ENCODE results near the gene DCBLD2. TPM values are rescaled to one million over a fixed set of nuclear protein-coding genes. Genes with fewer than 3 reads are reported as not detected.

The DCBLD2 gene
- total RNA-seq, 3 donors from 2014 or later: 9.6 to 34.8 (median 17.5) TPM

DNA sequence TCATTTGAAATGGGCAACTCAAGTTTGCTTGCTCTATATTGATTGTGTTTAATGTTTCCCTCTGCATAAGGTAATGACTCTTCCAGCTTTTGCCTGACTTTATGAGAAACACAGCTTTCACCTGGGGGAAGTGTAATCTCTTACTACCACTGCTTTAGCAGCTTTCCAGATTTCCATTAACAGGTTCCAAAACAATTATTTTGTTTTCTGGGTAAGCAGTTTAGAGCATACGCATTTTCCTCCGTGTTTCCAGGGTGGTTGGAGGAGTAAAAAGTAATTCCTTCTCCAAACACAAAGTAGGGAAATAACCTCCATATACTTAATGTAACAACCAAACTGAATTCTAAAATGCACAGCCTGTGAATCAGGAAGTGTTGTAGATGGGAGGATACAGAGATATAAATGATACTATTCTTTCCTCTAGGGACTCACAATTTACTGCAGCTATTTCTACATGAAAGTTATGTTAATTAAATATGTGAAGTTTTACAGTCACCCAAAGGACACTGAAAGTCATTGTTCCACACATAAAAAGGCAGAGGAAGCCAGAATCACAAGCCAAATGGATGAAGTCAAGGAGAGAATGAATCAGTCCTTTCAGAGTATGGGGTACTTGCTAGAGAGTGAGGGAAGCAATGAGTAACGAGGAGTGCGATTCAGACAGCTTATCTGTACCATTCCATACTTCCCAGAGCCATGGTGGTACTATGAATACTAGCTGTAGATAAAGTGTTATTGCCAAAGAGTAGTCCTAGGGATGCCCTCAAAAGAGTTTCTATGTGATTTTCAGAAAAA lies 121.8 kb downstream of the DCBLD2 start:
- TF ChIP-seq, protein P1, sequence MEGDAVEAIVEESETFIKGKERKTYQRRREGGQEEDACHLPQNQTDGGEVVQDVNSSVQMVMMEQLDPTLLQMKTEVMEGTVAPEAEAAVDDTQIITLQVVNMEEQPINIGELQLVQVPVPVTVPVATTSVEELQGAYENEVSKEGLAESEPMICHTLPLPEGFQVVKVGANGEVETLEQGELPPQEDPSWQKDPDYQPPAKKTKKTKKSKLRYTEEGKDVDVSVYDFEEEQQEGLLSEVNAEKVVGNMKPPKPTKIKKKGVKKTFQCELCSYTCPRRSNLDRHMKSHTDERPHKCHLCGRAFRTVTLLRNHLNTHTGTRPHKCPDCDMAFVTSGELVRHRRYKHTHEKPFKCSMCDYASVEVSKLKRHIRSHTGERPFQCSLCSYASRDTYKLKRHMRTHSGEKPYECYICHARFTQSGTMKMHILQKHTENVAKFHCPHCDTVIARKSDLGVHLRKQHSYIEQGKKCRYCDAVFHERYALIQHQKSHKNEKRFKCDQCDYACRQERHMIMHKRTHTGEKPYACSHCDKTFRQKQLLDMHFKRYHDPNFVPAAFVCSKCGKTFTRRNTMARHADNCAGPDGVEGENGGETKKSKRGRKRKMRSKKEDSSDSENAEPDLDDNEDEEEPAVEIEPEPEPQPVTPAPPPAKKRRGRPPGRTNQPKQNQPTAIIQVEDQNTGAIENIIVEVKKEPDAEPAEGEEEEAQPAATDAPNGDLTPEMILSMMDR (IDR thresholded peaks at IDR 0.05): no peak
- H3K36me3 ChIP-seq (ENCODE audit: low read depth): no peaks in the 10 kb centered on the region
- H3K9me3 ChIP-seq: no peaks in the 10 kb centered on the region
- intact Hi-C loops (cut with DNase I, micrococcal nuclease): no loop called here
- no peak for DNase-seq
- ATAC-seq: no peak
- H3K4me1 ChIP-seq (ENCODE audit: low read depth): no peaks in the 10 kb centered on the region
- no peak overlapping the region for H3K4me3 ChIP-seq

DNA sequence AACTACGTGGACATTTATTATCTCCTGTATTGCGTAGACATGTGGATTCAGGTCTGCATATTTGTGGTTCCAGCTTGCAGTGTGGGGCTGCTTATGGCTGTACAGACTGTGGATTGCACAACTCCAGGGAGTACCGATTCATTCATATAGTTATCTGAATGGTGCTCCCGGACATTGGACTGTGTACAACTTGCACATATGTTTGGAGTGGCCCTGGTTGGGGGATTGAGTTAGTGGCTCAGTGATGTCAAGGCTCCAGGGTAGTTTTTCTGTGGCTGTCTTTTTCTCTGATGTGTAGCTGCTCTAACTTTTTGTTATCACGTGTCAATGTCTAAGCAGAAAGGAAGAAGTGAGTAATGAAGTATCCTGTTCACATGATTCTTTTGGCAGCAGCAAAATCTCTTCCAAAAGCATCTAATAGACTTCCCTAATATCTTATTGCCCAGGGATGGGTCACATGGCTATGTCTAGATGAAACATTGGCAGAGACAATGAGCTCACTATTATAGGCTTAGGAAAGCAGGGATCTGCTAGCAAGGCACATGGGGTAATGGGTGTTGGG lies 122.6 kb downstream of the DCBLD2 start:
- DNase-seq (no peak), ATAC-seq (peak; percentile 33)
- intact Hi-C loops (cut with DNase I, micrococcal nuclease): no loop called here
- Histone ChIP-seq H3K4me1 (ENCODE audit: low read depth) (no peaks in the 10 kb centered on the region), H3K4me3 (no peak overlapping the region), H3K9me3 (no peaks in the 10 kb centered on the region), H3K36me3 (ENCODE audit: low read depth) (no peaks in the 10 kb centered on the region)
- TF ChIP-seq, protein P1 (IDR thresholded peaks at IDR 0.05): no peak

DNA sequence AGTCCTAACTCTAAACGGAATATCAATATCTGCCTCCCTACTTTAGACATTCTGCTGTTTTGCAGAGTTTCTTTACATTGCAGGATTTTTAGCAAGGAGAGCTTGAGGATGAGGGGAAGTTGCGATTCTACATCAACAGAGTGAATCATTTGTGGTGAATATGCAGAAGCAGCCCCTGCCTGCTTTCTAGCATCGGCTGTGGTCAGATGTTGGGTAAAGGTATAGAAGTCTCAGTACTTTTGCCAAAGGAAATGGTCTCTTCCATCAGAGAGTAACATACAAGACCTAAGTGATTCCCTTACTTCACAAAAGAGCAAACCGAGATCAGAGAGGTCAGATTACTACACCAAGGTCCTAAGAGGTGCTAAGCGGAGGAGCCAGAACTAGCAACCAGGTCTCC lies 123.1 kb downstream of the DCBLD2 start:
- no peak for ATAC-seq
- TF ChIP-seq, protein P1 (IDR thresholded peaks at IDR 0.05): no peak
- no peaks in the 10 kb centered on the region for H3K36me3 ChIP-seq (ENCODE audit: low read depth)
- intact Hi-C loops (cut with DNase I, micrococcal nuclease): no loop called here
- H3K9me3 ChIP-seq: no peaks in the 10 kb centered on the region
- H3K4me3 ChIP-seq: no peak overlapping the region
- DNase-seq: no peak
- H3K4me1 ChIP-seq (ENCODE audit: low read depth): no peaks in the 10 kb centered on the region

DNA sequence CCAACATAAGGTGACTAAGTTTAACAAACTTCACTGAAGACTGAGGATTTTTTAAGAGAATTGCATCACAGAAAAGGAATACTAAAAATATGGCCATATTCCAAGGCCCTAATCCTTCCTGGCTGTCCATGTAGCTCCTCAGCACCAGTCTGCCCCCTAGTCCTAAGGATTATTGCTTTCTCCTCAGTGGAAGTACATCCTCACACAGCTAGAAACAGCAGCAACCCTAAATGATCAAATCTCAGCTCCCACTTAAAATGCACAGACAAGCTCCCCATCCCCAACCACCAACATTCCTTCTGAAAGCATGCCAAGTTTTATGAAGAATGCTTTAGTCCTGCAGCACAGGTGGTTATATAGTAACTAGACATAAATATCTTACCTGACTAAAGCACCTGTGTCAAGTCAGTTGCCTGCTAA lies 123.7 kb downstream of the DCBLD2 start:
- DNase-seq (no peak), ATAC-seq (no peak)
- no peaks in the 10 kb centered on the region for H3K9me3 ChIP-seq
- no peak overlapping the region for H3K4me3 ChIP-seq
- H3K36me3 ChIP-seq (ENCODE audit: low read depth): no peaks in the 10 kb centered on the region
- no peaks in the 10 kb centered on the region for H3K4me1 ChIP-seq (ENCODE audit: low read depth)
- TF ChIP-seq, protein P1 (IDR thresholded peaks at IDR 0.05): no peak
- intact Hi-C loops (cut with DNase I, micrococcal nuclease): no loop called here

DNA sequence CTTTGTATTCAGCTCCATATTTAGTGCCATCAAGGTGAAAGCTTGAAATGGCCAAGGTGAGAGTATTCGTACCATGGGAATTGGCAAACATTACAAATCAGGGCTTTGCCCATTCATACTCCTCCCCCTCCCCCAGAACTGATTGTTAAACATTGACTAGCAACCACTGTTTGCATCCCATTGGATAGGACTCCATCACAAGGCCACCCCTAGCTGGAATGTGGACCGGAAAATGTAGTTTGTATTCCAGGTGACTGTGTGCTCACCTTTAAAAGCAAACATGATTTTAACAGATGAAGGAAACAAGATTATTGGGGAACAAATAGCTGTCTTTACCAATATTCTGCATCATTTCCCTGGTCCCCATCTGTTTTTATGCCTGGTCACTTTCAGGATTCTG lies 124.2 kb downstream of the DCBLD2 start:
- intact Hi-C loops (cut with DNase I, micrococcal nuclease): no loop called here
- TF ChIP-seq, protein P1 (IDR thresholded peaks at IDR 0.05): no peak
- H3K4me3 ChIP-seq: no peak overlapping the region
- no peaks in the 10 kb centered on the region for H3K36me3 ChIP-seq (ENCODE audit: low read depth)
- H3K4me1 ChIP-seq (ENCODE audit: low read depth): no peaks in the 10 kb centered on the region
- no peak for DNase-seq
- no peak for ATAC-seq
- H3K9me3 ChIP-seq: no peaks in the 10 kb centered on the region

All from mucosa of descending colon (tissue), 3 donors.